Left colon (tissue), 2 donors: ENCODE measurements around the gene NEU4. TPM values are rescaled to one million over a fixed set of nuclear protein-coding genes. Genes with fewer than 3 reads are reported as not detected.
A peak's percentile ranks its signal among the peaks of the same experiment; 100 is the strongest.
"Not testable (repeated sequence)": the region's sequence is repeated elsewhere in the genome, so short reads cannot be mapped to it uniquely, and the experiment has no call there.

Experiments
- ATAC-seq: fragments of 200-7000 bp; cut with Tn5 transposase; one replicate; pipeline ENCODE4 v1.9.1; 2020; ENCODE audit warnings: mild to moderate bottlenecking, moderate library complexity
- DNase-seq, 2 donors: peaks; one replicate each; pipeline ENCODE4 v3.0.0-alpha.2; 2020
- intact Hi-C, 2 donors: fragments of 100-400 bp; cut with DNase I in 1 of 2; cut with micrococcal nuclease in 1 of 2; formaldehyde crosslinking; loops; one replicate each; pipeline versions ENCODE4 v1.11.2 to v1.14.0; 2022; cut with DNase I, micrococcal nuclease
- total RNA-seq, 2 donors: library from RNA; stranded (reverse); fragmentation: NEBNext Ultra II Directional; extraction: Animal tissue kit (Norgen Biotek cat#: 25700); gene quantifications; one replicate each; pipeline ENCODE4 v1.2.1, GENCODE V29; 2021
- donor health status: DM: no; HTN: no; CAD: no.
- donor health status: DM: yes; HTN: yes; CAD: no.

NEU4 gene
- total RNA-seq, 2 donors from 2014 or later = 32.3 to 124 TPM

DNA sequence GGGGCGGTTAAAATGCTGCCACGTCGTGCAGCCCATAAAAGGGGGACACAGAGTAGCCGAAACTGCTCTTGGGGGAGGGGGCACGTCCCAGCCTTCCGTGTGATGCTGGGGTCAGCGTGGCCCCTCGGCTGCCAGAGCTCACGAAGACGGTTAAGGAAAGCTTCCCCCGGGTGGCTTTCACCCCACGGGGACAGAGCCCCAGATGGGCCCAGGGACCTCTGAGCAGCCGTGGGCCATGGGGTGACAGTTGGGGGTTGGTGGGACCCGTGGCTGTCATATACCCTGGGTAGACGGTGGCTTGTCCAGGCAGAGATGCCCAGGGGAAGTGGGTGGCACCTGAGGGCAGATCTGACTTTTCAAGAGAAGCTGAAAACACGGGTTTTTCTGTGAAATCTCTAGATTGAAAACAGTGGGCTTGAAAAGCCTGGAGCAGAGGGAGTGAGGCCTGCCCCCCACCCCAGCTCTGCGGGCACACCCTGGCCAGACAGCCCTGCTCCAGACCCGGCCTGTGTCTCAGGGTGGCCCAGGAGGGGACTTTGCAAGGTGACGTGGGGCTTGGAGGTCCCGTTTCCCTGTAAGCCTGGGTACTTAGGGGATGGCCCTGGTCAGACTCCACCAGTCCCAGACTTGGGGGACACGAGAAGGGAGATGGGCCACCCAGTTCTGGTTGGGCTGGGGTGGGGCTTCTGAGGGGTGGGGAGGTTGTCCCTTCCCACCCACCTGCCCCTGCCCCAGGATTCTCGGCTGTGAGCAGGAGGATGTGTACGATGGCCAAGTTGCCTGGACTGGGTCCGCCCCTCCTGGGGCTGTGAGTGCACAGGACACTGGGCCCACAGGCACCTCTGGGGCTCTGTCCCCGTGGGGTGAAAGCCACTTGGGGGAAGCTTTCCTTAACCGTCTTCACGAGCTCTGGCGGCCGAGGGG lies 652 bp downstream of the NEU4 start:
- ATAC-seq = no peak
- intact Hi-C loops = no loop called here
- peak in 1 of 2 donors; percentile 33 for DNase-seq

DNA sequence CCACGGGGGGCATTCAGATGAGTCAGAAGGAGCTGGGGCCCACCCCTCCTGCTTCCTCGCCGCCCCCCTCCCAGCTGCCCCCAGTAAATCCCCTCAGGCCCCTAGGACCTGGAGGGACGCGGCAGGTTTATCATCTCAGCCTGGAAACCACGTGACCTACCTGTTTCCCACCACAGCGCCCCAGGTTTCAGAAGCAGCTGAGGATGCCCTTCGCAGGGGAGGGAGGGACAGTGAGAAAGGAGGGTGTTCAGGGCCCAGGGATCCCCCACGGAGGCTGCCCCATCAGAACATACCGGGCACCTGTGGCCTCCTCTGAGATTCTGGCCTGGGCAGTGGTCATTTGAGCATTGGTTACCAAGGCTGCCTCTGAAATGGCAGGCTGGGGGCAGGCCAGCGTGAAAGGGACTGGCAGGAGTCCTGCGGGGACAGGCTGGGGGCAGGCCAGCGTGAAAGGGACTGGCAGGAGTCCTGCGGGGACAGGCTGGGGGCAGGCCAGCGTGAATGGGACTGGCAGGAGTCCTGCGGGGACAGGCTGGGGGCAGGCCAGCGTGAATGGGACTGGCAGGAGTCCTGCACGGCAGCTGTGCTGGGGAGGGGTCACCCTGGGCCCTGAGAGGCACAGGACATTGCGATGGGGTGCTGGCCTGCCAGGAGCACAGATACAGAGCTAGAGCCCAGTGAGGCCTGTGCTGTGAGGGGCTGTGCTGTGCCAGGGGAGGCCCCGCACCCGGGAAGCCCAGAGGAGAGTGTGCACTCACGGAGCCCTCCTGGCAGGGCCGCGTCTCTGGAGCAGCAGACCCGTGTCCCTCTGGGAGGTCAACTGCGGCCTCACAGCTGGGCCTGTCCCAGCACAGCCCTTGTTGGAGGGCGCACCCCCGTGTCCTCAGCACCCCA lies 1.6 kb downstream of the NEU4 start:
- intact Hi-C loops = no loop called here
- DNase-seq (peak in 1 of 2 donors; percentile 6), ATAC-seq (no peak)

DNA sequence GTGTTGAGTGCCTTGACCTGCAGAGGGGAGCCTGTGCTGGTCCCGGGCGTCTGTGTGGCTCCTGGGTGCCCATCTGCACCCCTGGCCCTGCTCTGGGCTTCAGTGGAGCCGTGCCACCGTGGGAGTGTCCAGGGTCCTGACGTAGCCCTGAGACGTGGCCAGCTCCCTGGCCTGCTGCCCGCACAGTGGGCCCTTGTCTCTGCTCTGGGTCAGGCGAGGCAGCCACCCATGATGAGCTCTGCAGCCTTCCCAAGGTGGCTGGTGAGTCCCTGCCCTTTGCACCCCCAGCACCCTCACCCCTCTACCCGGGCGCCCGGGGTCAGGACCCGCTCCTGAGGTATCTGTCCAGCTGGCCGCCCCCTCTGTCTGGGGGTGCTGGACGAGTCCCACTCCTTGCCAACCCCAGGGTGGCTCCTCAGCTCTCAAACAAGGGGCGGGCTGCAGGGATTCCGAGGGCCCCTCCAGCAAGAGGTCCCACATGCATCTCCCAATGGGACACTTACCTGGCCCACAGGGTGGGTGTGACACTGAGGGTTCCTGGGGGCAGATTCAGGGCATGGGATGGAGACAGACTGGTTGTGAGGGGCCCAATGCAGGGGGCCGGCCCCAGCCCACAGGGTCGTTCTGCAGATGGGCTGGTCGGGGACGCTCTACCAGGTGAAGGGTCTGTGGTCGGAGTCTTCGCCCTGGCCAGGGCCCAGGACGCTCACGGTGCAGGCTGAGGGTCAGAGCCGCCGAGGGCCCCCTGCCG lies 2.4 kb downstream of the NEU4 start:
- no peak for ATAC-seq
- intact Hi-C loops = no loop called here

DNA sequence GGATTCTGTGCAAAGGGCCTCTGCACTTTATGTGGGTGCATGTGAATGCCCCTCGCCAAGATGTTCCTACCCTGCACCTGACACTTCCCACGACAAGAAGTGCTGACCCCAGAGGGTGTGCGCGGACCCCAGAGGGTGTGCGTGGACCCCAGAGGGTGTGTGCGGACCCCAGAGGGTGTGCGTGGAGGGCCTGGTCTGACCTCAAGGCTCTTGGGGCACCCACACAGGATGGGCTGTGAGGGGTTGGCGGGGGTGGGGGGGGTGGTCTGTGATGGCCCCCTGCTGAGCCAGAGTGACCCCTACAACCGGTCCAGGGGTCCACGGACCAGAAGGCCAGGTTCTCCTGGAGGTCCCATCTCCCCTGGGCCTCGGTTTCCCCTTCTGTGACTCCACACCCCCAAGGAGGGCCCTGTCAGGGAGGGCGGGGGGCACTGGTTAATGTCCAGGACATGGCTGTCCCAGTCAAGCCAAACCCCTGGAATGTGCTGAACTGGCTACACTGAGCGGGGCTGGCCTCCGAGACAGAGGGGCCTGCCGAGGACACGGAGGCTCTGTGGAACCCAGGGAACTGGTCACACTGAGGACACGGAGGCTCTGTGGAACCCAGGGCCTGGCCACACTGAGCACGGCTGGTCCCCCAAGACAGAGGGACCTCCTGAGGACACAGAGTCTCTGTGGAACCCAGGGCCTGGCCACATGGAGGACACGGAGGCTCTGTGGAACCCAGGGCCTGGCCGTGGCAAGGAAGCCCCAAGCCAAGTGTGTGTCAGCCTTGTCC lies 3.1 kb downstream of the NEU4 start:
- no peak for ATAC-seq
- intact Hi-C loops = no loop called here

More for the DNA sequence above, 2.4 kb downstream of the NEU4 start:
- peak in 1 of 2 donors; percentile 7 for DNase-seq

DNA sequence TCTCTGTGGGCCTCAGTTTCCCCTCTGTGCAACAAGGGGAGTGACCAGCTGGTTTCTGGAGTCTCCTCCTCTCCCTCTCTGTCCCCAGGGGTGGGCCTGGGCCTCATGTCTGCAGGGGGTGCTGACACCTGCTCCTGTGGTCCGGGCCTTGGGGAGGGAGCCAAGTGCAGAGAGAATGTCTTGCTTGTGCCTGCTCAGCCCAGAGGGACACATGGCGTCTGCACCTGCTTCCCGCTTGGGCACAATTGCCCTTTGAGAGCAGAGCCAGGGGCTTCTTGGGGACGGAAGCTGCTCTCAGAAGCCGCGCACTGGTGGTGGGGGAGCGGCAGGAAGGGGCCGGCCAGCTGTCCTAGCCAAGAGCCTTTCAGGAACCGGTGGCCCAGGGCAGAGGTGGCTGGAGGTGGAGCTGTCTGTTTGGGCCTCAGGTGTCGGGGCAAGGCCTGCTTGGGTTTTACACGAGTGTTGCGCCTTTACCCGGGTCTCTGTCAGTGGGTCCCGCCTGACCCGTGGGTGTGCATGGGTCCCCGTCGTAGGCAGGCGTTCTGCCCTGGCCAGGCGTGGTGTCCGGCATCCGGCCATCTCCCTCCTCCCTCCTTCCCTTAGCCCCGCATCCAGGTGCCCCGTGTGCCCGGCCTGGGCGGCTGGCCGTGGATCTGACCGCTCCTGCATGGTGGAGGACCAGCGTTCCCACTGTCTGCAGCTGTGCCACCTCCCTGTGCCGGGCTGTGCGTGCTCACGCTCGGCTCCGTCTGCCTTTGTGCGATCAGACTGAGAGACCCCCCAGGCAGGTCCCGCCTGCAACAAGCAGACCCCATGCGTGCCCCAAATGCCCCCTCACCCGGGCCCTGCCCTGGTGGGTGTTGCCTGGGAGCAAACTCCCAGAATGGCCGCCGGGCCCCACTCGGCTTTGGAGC lies 4.0 kb downstream of the NEU4 start:
- intact Hi-C loops = no loop called here
- ATAC-seq (peak; percentile 8), DNase-seq (peak in 1 of 2 donors; percentile 18)

More for the DNA sequence above, 3.1 kb downstream of the NEU4 start:
- peak in 1 of 2 donors; percentile 38 for DNase-seq

DNA sequence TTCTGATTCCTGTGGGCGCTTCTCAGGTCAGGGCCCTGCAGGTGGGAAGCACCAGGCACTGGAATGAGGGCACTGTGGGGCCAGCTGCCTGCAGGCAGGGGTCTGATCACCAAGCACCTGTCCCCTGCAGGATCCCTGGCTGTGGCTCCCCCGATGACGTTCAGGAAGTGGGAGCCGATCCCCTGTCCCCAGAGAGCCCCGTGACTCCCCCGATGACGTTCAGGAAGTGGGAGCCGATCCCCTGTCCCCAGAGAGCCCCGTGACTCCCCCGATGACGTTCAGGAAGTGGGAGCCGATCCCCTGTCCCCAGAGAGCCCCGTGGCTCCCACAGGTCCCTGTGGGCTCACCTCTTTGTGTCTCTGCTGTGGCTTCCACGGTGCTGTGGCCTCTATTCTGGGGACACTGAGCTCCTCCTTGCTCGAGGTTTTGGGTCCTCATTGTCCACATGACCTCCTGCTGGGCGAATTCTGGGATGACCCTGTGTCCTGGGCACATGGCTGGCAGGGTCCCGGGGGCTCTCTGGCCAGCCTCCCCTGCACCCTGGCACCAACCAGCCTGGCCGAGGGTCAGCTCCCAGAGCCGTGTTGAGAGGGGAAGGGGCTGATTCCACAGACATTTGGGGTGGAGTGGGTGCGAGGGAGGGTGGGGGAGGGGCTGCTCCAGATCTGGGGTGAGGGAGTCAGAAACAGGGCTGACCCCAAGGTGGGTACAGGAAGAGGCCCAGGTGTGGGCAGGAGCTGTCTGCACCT lies 4.8 kb downstream of the NEU4 start:
- ATAC-seq (peak; percentile 14), DNase-seq (peak in 1 of 2 donors; percentile 19)
- intact Hi-C loops = no loop called here

DNA sequence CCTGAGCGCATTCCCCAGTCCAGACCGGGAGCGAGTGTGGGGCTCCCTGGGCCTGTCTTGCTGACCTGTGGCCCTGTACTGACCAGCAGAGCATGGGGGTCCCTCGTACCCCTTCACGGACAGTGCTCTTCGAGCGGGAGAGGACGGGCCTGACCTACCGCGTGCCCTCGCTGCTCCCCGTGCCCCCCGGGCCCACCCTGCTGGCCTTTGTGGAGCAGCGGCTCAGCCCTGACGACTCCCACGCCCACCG lies 5.3 kb downstream of the NEU4 start:
- intact Hi-C loops = no loop called here
- ATAC-seq = no peak
- DNase-seq = peak in 1 of 2 donors; percentile 16

DNA sequence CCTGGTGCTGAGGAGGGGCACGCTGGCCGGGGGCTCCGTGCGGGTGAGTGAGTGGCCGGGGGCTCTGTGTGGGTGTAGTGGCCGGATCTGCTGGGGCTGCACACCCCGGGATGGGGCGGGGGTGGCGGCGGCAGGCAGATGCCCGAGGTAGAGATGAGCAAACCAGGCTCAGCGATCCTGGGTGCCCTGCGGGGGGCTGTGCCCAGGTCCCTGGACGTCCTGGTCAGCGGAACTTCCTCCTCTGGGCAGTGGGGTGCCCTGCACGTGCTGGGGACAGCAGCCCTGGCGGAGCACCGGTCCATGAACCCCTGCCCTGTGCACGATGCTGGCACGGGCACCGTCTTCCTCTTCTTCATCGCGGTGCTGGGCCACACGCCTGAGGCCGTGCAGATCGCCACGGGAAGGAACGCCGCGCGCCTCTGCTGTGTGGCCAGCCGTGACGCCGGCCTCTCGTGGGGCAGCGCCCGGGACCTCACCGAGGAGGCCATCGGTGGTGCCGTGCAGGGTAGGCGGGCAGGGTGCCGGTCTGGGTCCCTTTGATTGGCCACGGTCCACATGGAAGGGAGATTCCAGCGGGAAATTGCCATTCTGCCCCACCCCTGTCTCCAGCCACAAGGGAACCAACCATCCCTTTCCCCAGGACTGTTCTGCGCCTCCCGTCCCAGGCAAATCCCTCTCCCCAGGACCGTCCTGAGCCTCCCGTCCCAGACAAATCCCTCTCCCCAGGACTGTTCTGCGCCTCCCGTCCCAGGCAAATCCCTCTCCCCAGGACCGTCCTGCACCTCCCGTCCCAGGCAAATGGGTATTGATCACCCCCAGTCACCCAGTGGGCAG lies 5.9 kb downstream of the NEU4 start:
- peak; percentile 51 for ATAC-seq
- peak in 1 of 2 donors; percentile 55 for DNase-seq
- intact Hi-C loops = no loop called here

DNA sequence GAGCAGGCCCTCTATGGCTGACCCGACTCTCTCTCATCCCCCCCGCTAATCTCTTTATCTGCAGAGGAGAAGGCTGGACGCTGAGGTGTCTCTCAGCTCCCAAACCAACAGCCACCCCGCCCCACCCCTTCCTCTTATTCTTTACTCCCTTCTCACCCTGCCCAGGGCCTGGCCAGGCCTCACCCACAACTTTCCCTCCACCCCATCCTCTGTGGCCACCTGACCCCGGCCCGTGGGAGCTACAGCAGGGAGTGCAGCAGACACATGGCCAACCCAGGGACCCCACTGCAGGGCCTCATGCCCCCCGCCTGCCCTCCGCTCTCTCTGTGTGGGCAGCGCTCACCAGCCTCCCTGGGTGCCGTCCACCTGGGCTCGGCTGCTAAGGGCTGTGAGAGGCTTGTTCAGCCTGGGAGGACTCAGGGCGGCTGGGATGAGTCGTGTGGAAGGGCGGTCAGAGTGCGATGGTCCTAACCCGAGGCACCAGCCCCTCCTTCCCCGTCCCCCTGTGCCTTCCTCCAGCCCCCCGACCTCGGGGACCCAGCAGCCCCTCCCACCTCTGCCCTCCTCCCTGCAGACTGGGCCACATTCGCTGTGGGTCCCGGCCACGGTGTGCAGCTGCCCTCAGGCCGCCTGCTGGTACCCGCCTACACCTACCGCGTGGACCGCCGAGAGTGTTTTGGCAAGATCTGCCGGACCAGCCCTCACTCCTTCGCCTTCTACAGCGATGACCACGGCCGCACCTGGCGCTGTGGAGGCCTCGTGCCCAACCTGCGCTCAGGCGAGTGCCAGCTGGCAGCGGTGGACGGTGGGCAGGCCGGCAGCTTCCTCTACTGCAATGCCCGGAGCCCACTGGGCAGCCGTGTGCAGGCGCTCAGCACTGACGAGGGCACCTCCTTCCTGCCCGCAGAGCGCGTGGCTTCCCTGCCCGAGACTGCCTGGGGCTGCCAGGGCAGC lies 6.8 kb downstream of the NEU4 start:
- ATAC-seq = no peak
- peak in 1 of 2 donors; percentile 13 for DNase-seq
- intact Hi-C loops = no loop called here

DNA sequence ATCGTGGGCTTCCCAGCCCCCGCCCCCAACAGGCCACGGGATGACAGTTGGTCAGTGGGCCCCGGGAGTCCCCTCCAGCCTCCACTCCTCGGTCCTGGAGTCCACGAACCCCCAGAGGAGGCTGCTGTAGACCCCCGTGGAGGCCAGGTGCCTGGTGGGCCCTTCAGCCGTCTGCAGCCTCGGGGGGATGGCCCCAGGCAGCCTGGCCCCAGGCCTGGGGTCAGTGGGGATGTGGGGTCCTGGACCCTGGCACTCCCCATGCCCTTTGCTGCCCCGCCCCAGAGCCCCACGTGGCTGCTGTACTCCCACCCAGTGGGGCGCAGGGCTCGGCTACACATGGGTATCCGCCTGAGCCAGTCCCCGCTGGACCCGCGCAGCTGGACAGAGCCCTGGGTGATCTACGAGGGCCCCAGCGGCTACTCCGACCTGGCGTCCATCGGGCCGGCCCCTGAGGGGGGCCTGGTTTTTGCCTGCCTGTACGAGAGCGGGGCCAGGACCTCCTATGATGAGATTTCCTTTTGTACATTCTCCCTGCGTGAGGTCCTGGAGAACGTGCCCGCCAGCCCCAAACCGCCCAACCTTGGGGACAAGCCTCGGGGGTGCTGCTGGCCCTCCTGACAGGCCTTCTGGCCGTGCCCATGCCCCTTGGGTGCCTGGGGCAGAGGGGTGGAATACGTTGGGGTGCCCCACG lies 7.6 kb downstream of the NEU4 start:
- peak in 1 of 2 donors; percentile 11 for DNase-seq
- ATAC-seq = no peak
- intact Hi-C loops = no loop called here

DNA sequence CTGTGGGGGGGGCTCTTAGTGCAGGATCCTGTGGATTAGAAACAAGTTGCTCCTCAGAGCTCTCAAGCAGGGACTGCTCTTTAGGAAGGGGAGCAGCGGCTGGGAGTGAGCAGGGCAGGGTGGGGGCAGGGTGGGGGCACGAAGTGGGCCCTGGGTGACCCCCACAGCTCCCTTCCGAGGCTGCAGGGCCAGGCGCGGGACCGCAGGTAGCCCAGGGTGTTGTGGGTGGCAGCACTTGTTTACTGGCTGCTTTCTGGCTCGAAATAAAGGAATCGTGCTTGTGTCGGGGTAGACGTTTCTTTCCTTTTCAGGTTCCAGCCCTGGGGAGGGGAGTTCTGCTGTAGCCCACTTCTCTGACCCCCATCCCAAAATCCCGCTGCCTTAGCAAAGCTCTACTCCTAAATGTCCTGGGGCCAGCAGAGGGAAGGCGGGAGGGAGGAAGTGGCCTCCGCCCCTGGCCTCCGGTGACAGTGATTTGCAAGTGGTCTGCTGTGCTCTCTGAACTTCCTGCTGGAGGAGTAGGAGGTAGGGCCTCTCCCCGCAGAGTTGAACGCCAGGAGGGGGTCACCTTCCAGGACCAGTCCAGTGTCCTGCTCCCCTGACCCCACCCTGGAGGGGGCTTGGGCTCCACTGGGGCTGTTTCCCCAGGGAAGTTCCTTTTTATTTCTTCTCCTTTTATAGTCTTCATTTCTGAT lies 8.3 kb downstream of the NEU4 start:
- DNase-seq (peak in 1 of 2 donors; percentile 38), ATAC-seq (peak; percentile 17)
- intact Hi-C loops = no loop called here

DNA sequence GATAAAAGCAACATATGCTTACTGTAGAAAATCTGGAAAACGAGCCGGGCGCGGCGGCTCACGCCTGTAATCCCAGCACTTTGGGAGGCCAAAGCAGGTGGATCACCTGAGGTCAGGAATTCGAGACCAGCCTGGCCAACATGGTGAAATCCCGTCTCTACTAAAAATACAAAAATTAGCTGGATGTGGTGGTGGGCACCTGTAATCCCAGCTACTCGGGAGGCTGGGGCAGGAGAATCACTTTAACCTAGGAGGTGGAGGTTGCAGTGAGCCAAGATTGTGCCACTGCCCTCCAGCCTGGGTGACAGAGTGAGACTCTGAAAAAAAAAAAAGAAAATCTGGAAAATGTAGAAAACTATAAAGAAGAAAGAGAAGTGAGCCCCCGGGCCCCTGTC lies 8.8 kb downstream of the NEU4 start:
- DNase-seq, intact Hi-C loops, ATAC-seq: not testable (repeated sequence)

DNA sequence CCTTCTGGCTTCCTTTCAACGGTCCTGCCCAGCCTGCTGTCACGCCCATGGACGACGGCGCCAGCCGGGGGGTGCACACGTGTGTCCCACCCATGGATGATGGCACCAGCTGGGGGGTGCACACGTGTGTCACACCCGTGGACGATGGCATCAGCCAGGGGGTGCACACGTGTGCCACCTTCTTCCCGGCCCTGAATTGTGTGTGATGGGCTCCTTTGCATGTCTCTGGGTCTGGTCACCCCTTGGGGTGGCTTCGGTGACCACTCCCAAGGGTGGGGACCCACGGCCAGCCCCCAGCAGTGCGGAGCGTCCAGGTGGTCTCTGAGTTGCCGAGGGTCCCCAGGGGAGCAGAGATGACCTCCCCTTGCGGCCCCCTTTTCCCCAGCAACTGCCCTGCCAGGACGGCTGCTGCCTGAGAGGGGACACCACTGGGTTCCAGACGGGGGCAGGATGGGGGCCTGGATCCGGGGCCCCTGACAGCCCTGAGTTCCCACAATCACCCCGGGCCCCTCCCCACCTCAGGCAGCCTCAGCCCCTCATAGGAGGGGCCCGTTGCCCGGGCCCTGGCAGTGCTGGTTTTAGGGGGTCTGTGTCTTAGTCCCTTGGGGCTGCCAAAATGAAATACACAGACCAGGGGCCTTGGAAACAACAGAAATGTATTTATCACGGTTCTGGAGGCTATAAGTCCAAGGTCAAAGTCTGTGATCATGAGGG lies 9.4 kb downstream of the NEU4 start:
- ATAC-seq (peak; percentile 9), DNase-seq (peak; percentile 25 to 26)
- intact Hi-C loops = no loop called here
